ENCODE measurements around the gene CFAP57.

The CFAP57 gene

GRCh38 chr1:43276673-43277072 lies 104.5 kb downstream of the CFAP57 start:
- FAIRE-seq: no peak
- no peak for DNase-seq (ENCODE audit: low spot score)

DNA sequence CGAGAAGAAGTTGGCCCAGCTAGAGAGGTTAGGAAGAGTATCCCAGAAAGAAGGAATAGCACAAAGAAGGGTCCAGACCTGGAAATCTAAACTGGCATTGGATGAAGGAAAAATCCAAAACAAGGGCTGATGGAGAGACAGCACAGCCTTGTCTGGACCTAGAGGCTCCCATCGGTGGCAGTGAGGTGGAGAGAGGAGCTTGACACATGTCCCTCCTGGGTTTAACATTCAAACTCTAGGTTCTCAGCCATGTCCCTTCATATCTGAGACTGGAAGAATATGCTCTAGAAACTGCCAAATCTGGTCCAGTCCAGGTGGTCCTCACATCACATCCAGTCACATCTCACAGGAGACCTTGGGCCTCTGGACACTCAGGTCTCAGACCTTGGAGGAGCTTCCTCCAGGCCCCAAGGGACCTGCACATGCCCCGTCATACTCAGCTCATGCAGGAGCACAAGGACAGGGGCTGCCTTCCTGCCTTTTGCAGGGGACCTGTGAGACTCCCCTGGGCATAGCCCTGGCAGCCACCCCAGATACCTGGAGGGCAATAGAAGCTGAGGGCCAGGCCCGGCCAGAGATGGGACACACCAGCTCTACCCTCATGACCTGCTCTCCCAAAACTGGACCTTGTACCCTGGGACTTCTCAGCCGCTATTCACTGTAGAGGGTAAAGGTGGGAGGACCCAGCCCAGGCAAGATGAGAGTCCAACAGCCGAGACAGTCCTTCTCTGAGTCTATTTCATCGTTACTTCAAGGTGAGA lies 105.2 kb downstream of the CFAP57 start:
- FAIRE-seq (no peak), DNase-seq (ENCODE audit: low spot score) (no peak)

- DNase-seq (ENCODE audit: low spot score) (no peak), FAIRE-seq (no peak)
Measured at GRCh38 chr1:43279161-43279560, 107.0 kb downstream of the CFAP57 start.

DNA sequence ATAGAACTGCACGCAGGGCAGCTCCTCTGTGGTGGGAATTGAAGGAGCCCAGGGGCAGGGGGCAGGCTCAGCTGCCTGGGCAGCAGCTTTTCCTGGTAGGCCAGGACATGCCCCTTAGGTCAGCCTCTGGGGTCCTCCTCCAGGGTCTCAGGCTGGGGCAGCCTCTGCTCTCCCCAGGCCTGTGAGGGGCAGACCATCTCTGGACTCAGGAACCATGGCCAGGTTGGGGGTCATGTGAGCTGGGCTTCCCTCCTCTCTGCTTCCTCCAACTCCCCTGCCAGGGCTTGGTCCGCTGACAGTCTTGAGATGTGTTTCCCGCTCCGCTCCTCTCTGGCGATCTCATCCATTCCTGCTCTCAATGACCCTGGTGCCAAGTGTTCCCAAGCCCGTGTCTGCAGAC lies 107.5 kb downstream of the CFAP57 start:
- FAIRE-seq: no peak
- DNase-seq (ENCODE audit: low spot score): no peak

- FAIRE-seq (no peak), DNase-seq (ENCODE audit: low spot score) (no peak)
Measured at GRCh38 chr1:43280692-43281091, 108.6 kb downstream of the CFAP57 start.

GRCh38 chr1:43282220-43283195 lies 110.4 kb downstream of the CFAP57 start:
- no peak for DNase-seq (ENCODE audit: low spot score)
- no peak for FAIRE-seq

DNA sequence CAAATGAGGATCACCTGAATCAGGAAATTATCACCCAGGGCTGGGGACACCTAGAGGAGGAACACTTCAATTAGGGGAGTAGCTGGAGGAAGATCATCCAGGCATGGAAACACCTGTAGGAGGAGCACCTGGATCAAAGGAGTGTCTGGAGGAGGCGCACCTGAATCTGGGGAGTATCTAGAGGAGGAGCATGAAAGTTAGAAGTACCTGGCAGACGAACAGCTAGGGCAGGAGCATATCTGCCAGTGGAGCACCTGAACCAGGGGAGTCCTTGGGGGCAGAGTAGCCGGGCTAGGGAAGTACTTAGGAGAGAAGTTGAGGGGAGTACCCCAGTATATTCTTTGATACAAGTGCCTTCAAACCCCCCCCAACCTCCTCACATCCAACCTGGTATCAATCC lies 111.9 kb downstream of the CFAP57 start:
- FAIRE-seq: no peak
- DNase-seq (ENCODE audit: low spot score): no peak

DNA sequence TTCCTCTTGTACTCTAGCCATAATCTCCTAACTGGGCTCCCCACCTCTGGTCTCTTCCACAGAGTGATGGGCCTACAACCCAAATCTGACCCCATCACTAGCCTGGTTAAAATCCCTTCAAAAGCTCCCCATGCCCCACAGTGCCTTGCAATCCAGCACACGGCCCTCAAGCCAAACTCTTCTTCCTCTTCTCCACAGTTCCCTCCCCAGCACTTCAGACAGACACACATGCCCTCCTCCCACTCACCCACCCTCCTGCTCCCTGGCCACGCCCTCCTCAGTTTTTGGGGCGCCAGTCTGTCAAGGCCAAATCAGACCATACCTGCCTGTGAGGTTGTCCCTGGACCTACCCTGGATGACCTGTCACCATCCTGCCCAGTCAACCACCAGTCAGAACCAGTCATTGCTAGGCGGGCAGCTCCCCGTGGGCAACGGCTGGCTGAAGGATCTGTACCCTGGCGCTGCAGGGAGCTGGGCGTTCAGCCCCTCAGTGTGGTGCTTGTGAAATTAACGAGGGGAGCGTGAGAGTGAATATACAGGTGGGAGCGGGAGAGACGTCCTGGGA lies 112.5 kb downstream of the CFAP57 start:
- DNase-seq (ENCODE audit: low spot score) (no peak), FAIRE-seq (no peak)

DNA sequence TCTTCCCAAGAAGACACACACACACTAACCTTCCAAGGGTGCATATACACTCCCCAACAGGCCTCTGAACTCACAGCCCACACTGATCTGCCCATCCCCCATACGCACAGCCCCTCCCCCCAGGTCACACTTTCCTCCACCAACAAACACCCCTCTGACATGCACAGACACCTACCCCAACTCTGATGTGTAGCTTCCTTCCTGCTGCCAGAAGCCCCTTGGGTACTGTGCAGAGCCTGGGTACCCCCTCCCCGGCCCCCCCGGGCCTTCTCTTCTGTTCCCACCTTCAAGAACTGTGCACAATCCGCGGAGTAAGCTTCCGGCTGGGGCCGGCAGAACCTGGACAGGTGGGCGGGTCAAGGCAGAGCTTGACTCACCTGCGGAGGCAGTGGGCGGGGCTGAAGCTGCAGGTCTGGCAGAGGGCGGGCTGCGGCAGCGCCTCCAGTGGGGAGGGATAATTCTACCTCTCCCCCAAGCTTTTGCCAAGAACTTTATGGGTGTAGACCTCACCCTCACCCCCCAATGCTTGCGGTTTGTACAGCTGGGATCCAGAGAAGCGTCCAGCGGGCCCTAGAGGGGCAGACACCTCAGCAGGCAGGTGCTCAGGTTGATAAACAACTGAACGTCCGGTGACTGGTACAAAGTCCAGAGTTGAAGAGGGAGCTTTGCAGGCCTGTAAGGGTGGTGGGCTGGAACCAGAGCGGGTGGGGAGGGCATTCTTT lies 113.3 kb downstream of the CFAP57 start, which contains the start of gene C1orf210:
Gene C1orf210, minus strand, starts transcription at position 313 of the 722 bp plus-strand sequence. CDS start 2,311 bp downstream, outside the sequence.
- DNase-seq (ENCODE audit: low spot score) (no peak), FAIRE-seq (no peak)

DNA sequence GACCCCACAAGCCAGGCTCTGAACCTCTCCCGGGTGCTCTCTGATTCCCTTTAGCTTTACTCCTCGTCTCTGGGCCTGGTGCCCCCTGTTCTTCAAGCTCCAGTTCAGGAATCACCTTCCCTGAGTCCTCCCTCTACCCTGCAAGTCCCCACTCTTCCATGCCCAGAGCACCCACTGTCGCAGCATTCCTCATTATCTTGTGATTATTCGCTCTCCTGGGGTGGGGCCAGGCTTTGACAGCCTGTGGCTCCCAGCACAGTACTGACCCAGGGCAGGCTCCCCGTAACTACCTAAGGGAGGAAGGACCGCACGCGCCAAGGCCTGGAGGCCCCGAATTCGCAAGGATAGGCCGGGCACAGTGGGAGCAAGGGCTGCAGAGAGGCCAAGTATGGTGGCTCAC lies 114.0 kb downstream of the CFAP57 start:
- no peak for FAIRE-seq
- DNase-seq (ENCODE audit: low spot score): no peak

GRCh38 chr1:43286533-43286932 lies 114.4 kb downstream of the CFAP57 start:
- no peak for FAIRE-seq
- DNase-seq (ENCODE audit: low spot score): no peak

- no peak for FAIRE-seq
- no peak for DNase-seq (ENCODE audit: low spot score)
Measured at GRCh38 chr1:43288058-43288784, 116.1 kb downstream of the CFAP57 start.

DNA sequence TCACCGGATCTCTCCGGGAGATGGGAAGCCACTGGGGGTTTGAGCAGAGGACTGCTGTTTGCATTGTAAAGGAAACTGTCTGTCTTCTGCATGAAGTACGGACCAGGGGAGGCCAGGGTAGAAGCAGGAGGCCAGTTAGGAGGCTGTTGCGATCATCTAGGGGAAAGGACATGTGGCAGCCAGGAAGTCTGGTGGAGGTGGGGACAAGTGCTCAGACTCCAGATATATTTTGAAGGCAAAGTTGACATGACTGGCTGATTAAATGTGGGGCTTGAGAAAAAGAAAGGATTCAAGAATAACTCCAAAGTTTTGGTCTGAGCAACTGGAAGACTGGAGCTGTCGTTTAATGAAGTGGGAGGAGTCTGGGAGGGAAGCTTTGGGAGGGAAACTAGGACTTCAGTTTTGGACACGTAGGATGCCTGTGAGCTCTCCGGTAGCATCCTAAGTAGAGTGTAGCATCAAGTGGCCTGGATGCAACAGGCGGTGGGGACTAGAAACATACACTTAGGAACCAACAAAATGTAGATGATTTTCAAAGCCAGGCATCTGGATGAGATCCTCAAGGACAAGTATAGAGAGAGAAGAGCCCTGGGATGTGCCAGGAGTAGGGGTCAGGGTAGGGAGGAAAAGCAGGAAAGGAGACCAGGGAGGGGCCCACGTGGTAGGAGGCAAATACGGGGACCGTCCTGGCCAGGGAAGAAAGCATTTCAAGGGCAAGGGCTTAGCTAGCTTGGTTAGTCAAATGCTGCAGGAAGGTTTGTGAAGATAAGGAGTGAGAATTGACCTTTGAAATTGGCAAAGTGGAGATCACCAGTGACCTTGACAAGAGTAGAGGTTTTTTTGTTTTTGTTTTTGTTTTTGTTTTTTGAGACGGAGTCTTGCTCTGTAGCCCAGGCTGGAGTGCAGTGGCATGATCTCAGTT lies 116.9 kb downstream of the CFAP57 start:
- DNase-seq (ENCODE audit: low spot score): no peak
- FAIRE-seq: no peak

GRCh38 chr1:43292216-43292615 lies 120.1 kb downstream of the CFAP57 start:
- DNase-seq (ENCODE audit: low spot score) (no peak), FAIRE-seq (no peak)

GRCh38 chr1:43292679-43293078 lies 120.5 kb downstream of the CFAP57 start:
- FAIRE-seq: no peak

DNA sequence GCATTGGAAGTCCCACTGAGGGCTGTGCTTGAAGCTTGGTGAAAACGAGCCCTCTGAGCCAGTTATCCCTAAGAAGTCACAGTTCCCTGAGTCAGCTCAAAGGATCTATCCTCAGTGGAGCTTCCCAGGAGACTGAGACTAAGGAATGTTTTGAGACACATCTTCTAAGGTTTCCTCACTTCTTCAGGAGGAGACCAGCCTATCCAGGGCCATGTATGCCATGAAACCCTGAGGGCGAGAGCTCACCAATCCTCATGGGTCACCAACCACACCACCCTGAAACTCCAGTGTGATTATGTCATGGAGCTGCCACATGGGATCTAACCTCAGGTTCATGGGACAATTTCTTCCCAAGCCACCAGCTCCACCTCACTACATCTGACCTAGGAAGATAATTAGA lies 121.0 kb downstream of the CFAP57 start:
- FAIRE-seq (no peak), DNase-seq (ENCODE audit: low spot score) (no peak)

More at GRCh38 chr1:43292679-43293078, 120.5 kb downstream of the CFAP57 start:
- no peak for DNase-seq (ENCODE audit: low spot score)

GRCh38 chr1:43293896-43294760 lies 122.0 kb downstream of the CFAP57 start:
- DNase-seq (ENCODE audit: low spot score) (no peak), FAIRE-seq (no peak)

- FAIRE-seq: no peak
Measured at GRCh38 chr1:43294761-43295160, 122.6 kb downstream of the CFAP57 start.

DNA sequence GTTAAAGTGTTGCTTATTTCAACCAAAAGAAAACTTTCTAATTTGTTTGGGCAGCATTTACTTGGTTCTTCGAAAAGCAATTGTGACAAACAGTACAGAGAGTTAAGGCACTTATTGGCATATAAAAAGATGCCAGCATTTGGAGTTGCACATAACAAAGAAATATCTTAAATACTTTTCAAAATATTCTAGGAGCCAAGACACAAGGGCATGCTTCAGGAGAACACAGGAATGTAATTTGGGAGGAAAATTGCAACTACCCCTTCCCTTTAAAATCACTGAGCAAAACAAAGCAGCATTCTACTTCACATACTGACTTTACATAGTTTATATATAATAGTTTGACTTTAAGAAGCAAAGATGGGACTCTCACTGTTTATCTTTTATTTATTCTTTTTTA lies 124.1 kb downstream of the CFAP57 start:
- FAIRE-seq (no peak), DNase-seq (ENCODE audit: low spot score) (no peak)

More at GRCh38 chr1:43294761-43295160, 122.6 kb downstream of the CFAP57 start:
- DNase-seq (ENCODE audit: low spot score): no peak
